ENCODE data around the gene MYOM3.

DNA sequence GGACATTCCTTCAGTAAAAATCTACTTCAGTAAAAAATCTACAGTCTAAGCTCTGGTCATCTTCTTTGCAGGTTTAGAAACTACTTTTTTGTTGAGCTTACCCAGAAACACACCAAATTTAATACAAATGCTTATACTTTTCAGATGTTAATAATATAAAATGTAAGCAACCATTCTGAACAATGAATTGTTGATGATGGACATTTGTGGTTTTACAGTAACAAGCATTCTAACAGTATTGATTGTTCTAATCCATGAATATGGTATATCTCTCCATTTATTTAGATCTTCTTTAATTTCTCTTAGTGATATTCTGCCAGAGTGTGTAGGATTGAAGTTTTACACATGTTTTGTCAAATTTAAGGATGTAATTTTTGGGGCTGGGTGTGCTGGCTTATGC lies 104.9 kb downstream of the MYOM3 start:
- TF ChIP-seq, protein P1, sequence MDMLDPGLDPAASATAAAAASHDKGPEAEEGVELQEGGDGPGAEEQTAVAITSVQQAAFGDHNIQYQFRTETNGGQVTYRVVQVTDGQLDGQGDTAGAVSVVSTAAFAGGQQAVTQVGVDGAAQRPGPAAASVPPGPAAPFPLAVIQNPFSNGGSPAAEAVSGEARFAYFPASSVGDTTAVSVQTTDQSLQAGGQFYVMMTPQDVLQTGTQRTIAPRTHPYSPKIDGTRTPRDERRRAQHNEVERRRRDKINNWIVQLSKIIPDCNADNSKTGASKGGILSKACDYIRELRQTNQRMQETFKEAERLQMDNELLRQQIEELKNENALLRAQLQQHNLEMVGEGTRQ (IDR thresholded peaks at IDR 0.05; ENCODE audit: low read depth, low read length), result no peak
- TF ChIP-seq, protein P2, sequence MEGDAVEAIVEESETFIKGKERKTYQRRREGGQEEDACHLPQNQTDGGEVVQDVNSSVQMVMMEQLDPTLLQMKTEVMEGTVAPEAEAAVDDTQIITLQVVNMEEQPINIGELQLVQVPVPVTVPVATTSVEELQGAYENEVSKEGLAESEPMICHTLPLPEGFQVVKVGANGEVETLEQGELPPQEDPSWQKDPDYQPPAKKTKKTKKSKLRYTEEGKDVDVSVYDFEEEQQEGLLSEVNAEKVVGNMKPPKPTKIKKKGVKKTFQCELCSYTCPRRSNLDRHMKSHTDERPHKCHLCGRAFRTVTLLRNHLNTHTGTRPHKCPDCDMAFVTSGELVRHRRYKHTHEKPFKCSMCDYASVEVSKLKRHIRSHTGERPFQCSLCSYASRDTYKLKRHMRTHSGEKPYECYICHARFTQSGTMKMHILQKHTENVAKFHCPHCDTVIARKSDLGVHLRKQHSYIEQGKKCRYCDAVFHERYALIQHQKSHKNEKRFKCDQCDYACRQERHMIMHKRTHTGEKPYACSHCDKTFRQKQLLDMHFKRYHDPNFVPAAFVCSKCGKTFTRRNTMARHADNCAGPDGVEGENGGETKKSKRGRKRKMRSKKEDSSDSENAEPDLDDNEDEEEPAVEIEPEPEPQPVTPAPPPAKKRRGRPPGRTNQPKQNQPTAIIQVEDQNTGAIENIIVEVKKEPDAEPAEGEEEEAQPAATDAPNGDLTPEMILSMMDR (conservative IDR thresholded peaks at IDR 0.05; ENCODE audit: low read depth, low read length), result no peak
- TF ChIP-seq NFE2L2 (IDR thresholded peaks at IDR 0.05; ENCODE audit: low read depth, low read length), result no peak
- no peak for TF ChIP-seq SMC3 (IDR thresholded peaks at IDR 0.05; ENCODE audit: low read depth, low read length)
- no peak for TF ChIP-seq MAFK (IDR thresholded peaks at IDR 0.05; ENCODE audit: low read depth, low read length)
- no peak for TF ChIP-seq RFX5 (IDR thresholded peaks at IDR 0.05; ENCODE audit: low read depth, low read length)
- no peak for TF ChIP-seq CEBPB (IDR thresholded peaks at IDR 0.05; ENCODE audit: low read depth, low read length)
- no peak for TF ChIP-seq POLR2A (IDR thresholded peaks at IDR 0.05; ENCODE audit: low read depth, low read length)
- TF ChIP-seq CHD1 (IDR thresholded peaks at IDR 0.05; ENCODE audit: low read depth, low read length), result no peak
- no peak for TF ChIP-seq BHLHE40 (IDR thresholded peaks at IDR 0.05; ENCODE audit: low read depth, low read length)
- TF ChIP-seq, protein P3, sequence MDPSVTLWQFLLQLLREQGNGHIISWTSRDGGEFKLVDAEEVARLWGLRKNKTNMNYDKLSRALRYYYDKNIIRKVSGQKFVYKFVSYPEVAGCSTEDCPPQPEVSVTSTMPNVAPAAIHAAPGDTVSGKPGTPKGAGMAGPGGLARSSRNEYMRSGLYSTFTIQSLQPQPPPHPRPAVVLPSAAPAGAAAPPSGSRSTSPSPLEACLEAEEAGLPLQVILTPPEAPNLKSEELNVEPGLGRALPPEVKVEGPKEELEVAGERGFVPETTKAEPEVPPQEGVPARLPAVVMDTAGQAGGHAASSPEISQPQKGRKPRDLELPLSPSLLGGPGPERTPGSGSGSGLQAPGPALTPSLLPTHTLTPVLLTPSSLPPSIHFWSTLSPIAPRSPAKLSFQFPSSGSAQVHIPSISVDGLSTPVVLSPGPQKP (IDR thresholded peaks at IDR 0.05; ENCODE audit: borderline replicate concordance, low read depth, low read length), result no peak
- no peak for TF ChIP-seq RCOR1 (IDR thresholded peaks at IDR 0.05; ENCODE audit: insufficient replicate concordance, low read length)
